Measurements from ENCODE around the gene DAZAP1.

DNA sequence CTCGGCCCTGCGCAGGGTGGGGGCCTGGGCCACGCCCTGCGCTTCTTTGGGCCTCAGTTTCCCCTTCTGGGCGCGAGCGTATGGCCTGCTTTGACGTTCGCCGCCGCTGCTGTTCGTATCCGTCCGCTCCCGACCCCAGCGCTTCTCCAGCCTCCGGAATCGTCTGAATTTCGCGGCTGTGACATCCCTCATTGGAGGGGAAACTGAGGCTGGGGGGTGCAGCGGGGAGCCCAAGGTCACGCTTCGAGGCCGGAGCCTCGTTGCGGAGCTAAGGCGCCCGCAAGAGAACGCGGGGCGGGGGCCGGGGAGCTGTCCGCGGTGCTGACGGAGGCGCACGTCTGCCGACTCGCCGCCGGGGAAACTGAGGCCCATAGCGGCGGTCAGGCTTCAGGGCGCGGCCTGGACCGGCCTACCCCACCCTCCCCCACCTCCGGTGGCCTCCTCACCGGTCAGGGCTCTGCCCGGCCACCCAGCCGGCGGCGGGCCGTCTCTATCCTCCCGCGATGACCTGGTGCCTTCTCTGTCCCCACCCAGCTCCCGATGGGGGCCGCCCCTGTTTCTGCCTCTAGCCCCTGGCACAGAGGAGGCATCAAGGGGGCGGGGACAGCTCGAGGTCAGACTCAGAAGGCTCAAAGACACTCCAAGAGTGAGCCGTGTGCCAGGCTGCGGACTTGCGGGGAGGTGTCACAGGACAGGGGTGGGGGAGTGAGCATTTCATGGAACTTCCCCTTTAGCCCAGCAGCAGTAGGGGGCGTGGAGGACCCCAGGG is 39.5 kb downstream of the DAZAP1 start:
- TF ChIP-seq, protein P1, sequence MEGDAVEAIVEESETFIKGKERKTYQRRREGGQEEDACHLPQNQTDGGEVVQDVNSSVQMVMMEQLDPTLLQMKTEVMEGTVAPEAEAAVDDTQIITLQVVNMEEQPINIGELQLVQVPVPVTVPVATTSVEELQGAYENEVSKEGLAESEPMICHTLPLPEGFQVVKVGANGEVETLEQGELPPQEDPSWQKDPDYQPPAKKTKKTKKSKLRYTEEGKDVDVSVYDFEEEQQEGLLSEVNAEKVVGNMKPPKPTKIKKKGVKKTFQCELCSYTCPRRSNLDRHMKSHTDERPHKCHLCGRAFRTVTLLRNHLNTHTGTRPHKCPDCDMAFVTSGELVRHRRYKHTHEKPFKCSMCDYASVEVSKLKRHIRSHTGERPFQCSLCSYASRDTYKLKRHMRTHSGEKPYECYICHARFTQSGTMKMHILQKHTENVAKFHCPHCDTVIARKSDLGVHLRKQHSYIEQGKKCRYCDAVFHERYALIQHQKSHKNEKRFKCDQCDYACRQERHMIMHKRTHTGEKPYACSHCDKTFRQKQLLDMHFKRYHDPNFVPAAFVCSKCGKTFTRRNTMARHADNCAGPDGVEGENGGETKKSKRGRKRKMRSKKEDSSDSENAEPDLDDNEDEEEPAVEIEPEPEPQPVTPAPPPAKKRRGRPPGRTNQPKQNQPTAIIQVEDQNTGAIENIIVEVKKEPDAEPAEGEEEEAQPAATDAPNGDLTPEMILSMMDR (IDR thresholded peaks at IDR 0.05), result no peak
- TF ChIP-seq EZH2phosphoT487 (IDR thresholded peaks at IDR 0.05), result peak; percentile 56
